ENCODE results near the gene TRAPPC8. TPM values are rescaled to one million over a fixed set of nuclear protein-coding genes. Genes with fewer than 3 reads are reported as not detected.
"Not testable (repeated sequence)": the region's sequence is repeated elsewhere in the genome, so short reads cannot be mapped to it uniquely, and the experiment has no call there.

The TRAPPC8 gene
- total RNA-seq, 1 donor from 2014 or later, result 14.6 TPM

- DNase-seq (ENCODE audit: low read depth), result no peak
- TF ChIP-seq CTCF (conservative IDR thresholded peaks at IDR 0.05; ENCODE audit: low read depth, low read length), result no peak
- H3K4me3 ChIP-seq (ENCODE audit: low read depth, low read length), result peak overlapping the region; percentile 53
Observed at GRCh38 chr18:31943878-31944816, 1.2 kb upstream of the TRAPPC8 start.

- TF ChIP-seq CTCF (conservative IDR thresholded peaks at IDR 0.05; ENCODE audit: low read depth, low read length), result no peak
- DNase-seq (ENCODE audit: low read depth), result no peak
- peak overlapping the region; percentile 73 for H3K4me3 ChIP-seq (ENCODE audit: low read depth, low read length)
Observed at GRCh38 chr18:31942291-31942998, 483 bp downstream of the TRAPPC8 start.

- no peak for TF ChIP-seq CTCF (conservative IDR thresholded peaks at IDR 0.05; ENCODE audit: low read depth, low read length)
- DNase-seq (ENCODE audit: low read depth), result no peak
- peak overlapping the region; percentile 73 for H3K4me3 ChIP-seq (ENCODE audit: low read depth, low read length)
Observed at GRCh38 chr18:31941010-31941809, 1.7 kb downstream of the TRAPPC8 start.

- H3K4me3 ChIP-seq (ENCODE audit: low read depth, low read length); DNase-seq (ENCODE audit: low read depth): not testable (repeated sequence)
Observed at GRCh38 chr18:31934773-31935172, 8.2 kb downstream of the TRAPPC8 start.

GRCh38 chr18:31931886-31932240 is 11.1 kb downstream of the TRAPPC8 start:
- DNase-seq (ENCODE audit: low read depth), result no peak
- no peak overlapping the region for H3K4me3 ChIP-seq (ENCODE audit: low read depth, low read length)
- TF ChIP-seq CTCF (conservative IDR thresholded peaks at IDR 0.05; ENCODE audit: low read depth, low read length), result no peak

GRCh38 chr18:31931163-31931885 is 11.6 kb downstream of the TRAPPC8 start:
- no peak for TF ChIP-seq CTCF (conservative IDR thresholded peaks at IDR 0.05; ENCODE audit: low read depth, low read length)
- no peak overlapping the region for H3K4me3 ChIP-seq (ENCODE audit: low read depth, low read length)
- no peak for DNase-seq (ENCODE audit: low read depth)
